IPS-NIHi11 (cell line): ENCODE data around the gene FRAS1.

Experiments
- DNase-seq: peaks from one replicate; pipeline ENCODE4 v3.0.0; 2012; ENCODE audit warnings: mixed read lengths, low spot score

FRAS1 gene

GRCh38 chr4:78370631-78371372, 313.7 kb downstream of the FRAS1 start:
- peak; percentile 39 for DNase-seq

GRCh38 chr4:78372355-78372988, 315.3 kb downstream of the FRAS1 start:
- DNase-seq = no peak

- no peak for DNase-seq
Measured at GRCh38 chr4:78377555-78377954, 320.4 kb downstream of the FRAS1 start.

GRCh38 chr4:78379040-78379439, 321.9 kb downstream of the FRAS1 start:
- DNase-seq = no peak

GRCh38 chr4:78379991-78380729, 323.0 kb downstream of the FRAS1 start:
- no peak for DNase-seq

GRCh38 chr4:78386679-78387078, 329.6 kb downstream of the FRAS1 start:
- no peak for DNase-seq

- DNase-seq = no peak
Measured at GRCh38 chr4:78395642-78396041, 338.5 kb downstream of the FRAS1 start.

GRCh38 chr4:78396613-78397291, 339.6 kb downstream of the FRAS1 start:
- no peak for DNase-seq

- no peak for DNase-seq
Measured at GRCh38 chr4:78397292-78397630, 340.1 kb downstream of the FRAS1 start.

GRCh38 chr4:78409612-78410202, 352.6 kb downstream of the FRAS1 start:
- DNase-seq = no peak

- DNase-seq = no peak
Measured at GRCh38 chr4:78410225-78410624, 353.1 kb downstream of the FRAS1 start.

GRCh38 chr4:78410676-78411075, 353.6 kb downstream of the FRAS1 start:
- DNase-seq = no peak

GRCh38 chr4:78414116-78414515, 357.0 kb downstream of the FRAS1 start:
- no peak for DNase-seq

GRCh38 chr4:78417603-78418002, 360.5 kb downstream of the FRAS1 start:
- DNase-seq = peak; percentile 29

GRCh38 chr4:78418406-78418805, 361.3 kb downstream of the FRAS1 start:
- no peak for DNase-seq

GRCh38 chr4:78423790-78424189, 366.7 kb downstream of the FRAS1 start:
- no peak for DNase-seq

- no peak for DNase-seq
Measured at GRCh38 chr4:78424461-78424860, 367.3 kb downstream of the FRAS1 start.

GRCh38 chr4:78426972-78427371, 369.8 kb downstream of the FRAS1 start:
- DNase-seq = no peak

- DNase-seq = no peak
Measured at GRCh38 chr4:78428996-78429395, 371.9 kb downstream of the FRAS1 start.

GRCh38 chr4:78432896-78433295, 375.8 kb downstream of the FRAS1 start:
- DNase-seq = no peak

GRCh38 chr4:78437608-78438088, 380.5 kb downstream of the FRAS1 start:
- no peak for DNase-seq

- DNase-seq = no peak
Measured at GRCh38 chr4:78439328-78439727, 382.2 kb downstream of the FRAS1 start.
